ENCODE results near the gene RAB20.

RAB20 gene

DNA sequence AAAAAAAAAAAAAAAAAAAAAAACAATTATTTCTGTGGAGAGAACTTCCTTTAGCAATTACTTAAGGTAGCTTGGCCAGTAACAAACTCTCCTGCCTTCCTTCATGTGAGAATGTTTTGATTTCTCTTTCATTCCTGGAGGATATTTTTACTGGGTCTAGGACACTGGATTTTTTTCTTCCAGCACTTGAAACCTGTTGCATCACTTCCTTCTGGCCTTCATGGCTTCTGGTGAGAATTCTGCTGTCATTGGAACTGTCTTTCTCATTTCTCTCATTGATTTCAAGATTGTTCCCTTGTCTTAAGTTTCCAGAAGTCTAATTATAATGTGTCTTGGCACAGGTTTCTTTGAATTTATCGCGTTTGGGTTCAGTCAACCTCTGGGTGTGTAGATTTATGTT, 19.3 kb upstream of the RAB20 start:
- intact Hi-C loops (cut with DNase I; ENCODE audit: low total_unique reads) = no loop called here
- H3K9me3 ChIP-seq = no peaks in the 10 kb centered on the region
- no peaks in the 10 kb centered on the region for H3K36me3 ChIP-seq
- TF ChIP-seq, protein P1, sequence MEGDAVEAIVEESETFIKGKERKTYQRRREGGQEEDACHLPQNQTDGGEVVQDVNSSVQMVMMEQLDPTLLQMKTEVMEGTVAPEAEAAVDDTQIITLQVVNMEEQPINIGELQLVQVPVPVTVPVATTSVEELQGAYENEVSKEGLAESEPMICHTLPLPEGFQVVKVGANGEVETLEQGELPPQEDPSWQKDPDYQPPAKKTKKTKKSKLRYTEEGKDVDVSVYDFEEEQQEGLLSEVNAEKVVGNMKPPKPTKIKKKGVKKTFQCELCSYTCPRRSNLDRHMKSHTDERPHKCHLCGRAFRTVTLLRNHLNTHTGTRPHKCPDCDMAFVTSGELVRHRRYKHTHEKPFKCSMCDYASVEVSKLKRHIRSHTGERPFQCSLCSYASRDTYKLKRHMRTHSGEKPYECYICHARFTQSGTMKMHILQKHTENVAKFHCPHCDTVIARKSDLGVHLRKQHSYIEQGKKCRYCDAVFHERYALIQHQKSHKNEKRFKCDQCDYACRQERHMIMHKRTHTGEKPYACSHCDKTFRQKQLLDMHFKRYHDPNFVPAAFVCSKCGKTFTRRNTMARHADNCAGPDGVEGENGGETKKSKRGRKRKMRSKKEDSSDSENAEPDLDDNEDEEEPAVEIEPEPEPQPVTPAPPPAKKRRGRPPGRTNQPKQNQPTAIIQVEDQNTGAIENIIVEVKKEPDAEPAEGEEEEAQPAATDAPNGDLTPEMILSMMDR (IDR thresholded peaks at IDR 0.05) = no peak
- DNase-seq = no peak
- H3K27ac ChIP-seq = no peak overlapping the region
- H3K27me3 ChIP-seq = peaks cover 0 to 4% of the 10 kb centered on the region in 2 donors
- no peak overlapping the region for H3K4me3 ChIP-seq
- H3K4me1 ChIP-seq = no peaks in the 10 kb centered on the region

GRCh38 chr13:110578363-110578762, 16.8 kb upstream of the RAB20 start:
- H3K27ac ChIP-seq = no peak overlapping the region
- no peaks in the 10 kb centered on the region for H3K27me3 ChIP-seq
- intact Hi-C loops (cut with DNase I; ENCODE audit: low total_unique reads) = no loop called here
- no peaks in the 10 kb centered on the region for H3K36me3 ChIP-seq
- H3K4me1 ChIP-seq = no peaks in the 10 kb centered on the region
- H3K4me3 ChIP-seq = no peak overlapping the region
- TF ChIP-seq, protein P1 (IDR thresholded peaks at IDR 0.05) = no peak
- H3K9me3 ChIP-seq = no peaks in the 10 kb centered on the region
- no peak for DNase-seq

DNA sequence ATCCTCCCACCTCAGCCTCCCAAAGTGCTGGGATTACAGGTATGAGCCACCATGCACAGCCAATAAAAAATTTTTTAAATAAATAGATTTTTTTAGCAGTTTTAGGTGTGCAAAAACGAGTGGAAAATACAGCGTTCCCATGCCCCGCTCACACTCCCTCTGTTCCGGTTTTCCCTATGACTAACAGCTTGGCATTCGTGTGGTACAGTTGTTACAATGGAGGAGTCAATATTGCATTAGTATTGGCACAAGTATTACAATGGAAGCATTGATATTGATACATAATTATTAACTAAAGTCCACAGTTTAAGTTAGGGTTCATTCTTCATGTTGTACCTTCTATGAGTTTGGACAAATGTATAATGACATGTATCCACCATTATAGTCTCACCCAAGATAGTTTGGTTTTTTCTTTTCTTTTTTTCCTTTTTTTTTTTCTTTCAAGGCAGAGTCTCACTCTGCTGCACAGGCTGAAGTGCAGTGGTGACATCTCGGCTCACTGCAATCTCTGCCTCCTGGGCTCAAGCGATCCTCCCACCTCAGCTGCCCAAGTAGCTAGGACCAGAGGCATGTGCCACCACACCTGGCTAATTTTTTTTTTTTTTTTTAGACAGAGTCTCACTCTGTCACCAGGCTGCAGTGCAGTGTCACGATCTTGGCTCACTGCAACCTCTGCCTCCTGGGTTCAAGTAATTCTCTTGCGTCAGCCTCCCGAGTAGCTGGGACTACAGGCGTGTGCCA, 15.4 kb upstream of the RAB20 start:
- Histone ChIP-seq H3K36me3 (no peaks in the 10 kb centered on the region), H3K4me1 (no peaks in the 10 kb centered on the region), H3K27ac (no peak overlapping the region), H3K4me3 (no peak overlapping the region), H3K27me3 (peaks cover 0 to 2% of the 10 kb centered on the region in 2 donors), H3K9me3 (no peaks in the 10 kb centered on the region)
- TF ChIP-seq, protein P1 (IDR thresholded peaks at IDR 0.05) = no peak
- peak in 1 of 2 donors; percentile 13 for DNase-seq
- intact Hi-C loops (cut with DNase I; ENCODE audit: low total_unique reads) = no loop called here

GRCh38 chr13:110576070-110576394, 14.5 kb upstream of the RAB20 start:
- Histone ChIP-seq H3K4me3 (no peak overlapping the region), H3K27me3 (peaks cover 0 to 8% of the 10 kb centered on the region in 2 donors), H3K36me3 (no peaks in the 10 kb centered on the region), H3K9me3 (no peaks in the 10 kb centered on the region), H3K4me1 (no peaks in the 10 kb centered on the region), H3K27ac (no peak overlapping the region)
- intact Hi-C loops (cut with DNase I; ENCODE audit: low total_unique reads) = no loop called here
- peak in 1 of 2 donors; percentile 53 for DNase-seq
- TF ChIP-seq, protein P1 (IDR thresholded peaks at IDR 0.05) = no peak

DNA sequence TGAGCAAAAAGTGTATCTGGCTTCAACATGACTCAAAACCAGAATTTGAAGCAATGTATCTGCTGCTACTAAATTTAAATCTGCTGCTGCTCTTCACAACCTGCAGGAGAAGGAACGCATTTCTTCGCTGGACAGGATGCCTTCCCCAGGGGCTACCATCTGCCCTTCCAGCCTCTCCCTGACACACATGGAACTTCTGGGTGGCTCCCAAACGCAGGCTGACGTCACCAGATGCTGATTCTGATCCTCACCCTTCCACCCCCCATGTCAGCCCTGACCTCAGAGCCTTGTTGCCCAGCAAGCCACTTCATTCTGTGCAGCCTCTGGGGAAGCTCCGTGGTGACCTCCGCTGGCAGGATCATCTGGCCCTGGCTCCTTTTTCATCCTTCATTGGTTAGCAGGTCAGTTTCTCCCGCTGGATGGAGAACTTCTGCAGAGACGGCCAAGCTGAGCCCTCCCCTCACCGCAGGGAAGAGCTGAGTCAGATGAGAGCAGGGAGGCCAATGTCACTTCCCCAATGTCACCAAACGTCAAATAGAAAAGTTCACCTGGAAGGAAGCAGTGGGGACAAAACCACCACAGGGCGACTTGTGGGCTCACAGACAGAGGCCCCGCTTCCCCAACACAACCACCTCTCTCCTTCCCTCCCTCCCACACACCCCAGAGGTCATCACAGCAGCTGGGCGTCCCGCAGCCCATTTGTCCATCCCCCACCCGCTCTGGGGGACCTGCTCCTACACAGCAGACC, 14.0 kb upstream of the RAB20 start:
- no peak overlapping the region for H3K4me3 ChIP-seq
- H3K27me3 ChIP-seq = peaks cover 0 to 8% of the 10 kb centered on the region in 2 donors
- intact Hi-C loops (cut with DNase I; ENCODE audit: low total_unique reads) = no loop called here
- no peaks in the 10 kb centered on the region for H3K9me3 ChIP-seq
- no peaks in the 10 kb centered on the region for H3K36me3 ChIP-seq
- no peaks in the 10 kb centered on the region for H3K4me1 ChIP-seq
- DNase-seq = no peak
- TF ChIP-seq, protein P1 (IDR thresholded peaks at IDR 0.05) = no peak
- H3K27ac ChIP-seq = no peak overlapping the region

Data from tibial artery (tissue), 4 donors.